ENCODE measurements around the gene BLOC1S3. TPM values are rescaled to one million over a fixed set of nuclear protein-coding genes. Genes with fewer than 3 reads are reported as not detected.

BLOC1S3 gene
- total RNA-seq, 1 donor from 2014 or later: 12.5 TPM

DNA sequence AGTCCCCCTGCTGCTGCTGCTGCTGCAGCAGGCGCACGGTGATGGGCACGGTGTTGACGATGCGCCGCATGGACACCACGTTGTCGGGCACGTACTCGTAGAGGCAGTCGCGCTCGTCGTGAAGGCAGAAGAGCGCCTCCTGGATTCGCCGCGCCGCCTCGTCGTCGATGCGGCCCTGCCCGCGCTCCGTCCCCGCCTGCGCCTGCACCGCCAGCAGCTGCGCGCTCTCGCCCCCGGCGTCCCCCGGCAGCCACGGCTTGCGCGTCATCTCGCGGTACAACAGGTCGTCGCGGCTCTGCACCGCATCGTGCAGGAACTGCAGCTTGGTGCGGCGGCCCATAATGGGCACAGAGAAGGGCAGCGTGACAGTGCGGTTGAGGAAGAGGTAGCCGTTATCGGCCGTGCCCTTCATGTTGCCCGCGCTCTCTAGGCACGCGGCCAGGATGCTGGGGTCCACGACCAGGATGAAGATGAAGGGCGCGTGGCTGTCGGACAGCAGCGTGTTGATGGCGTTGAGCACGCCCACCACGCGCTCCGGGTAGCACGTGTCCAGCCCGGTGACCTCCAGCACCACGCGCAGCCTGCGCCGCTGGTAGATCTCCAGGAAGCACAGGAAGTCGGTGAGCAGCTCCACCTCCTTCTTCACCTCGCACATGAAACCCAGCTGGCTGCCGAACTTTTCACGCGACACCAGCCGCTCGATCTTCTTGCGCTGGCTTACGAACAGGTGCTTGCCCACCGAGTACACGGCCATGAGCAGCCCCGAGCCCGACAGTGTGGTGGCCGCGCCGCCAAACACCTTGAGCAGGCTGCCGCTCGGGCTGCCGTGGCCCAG is 25.9 kb upstream of the BLOC1S3 start:
- Histone ChIP-seq H3K4me1 (peaks cover 33% of the 10 kb centered on the region), H3K9me3 (no peaks in the 10 kb centered on the region), H3K4me3 (peak overlapping the region; percentile 26 to 37), H3K27ac (no peak overlapping the region), H3K27me3 (no peaks in the 10 kb centered on the region), H3K36me3 (no peaks in the 10 kb centered on the region)
- no peak for DNase-seq (ENCODE audit: extremely low spot score in 2 of 2)
- TF ChIP-seq POLR2A (IDR thresholded peaks at IDR 0.05): no peak
- TF ChIP-seq POLR2AphosphoS5 (IDR thresholded peaks at IDR 0.05; ENCODE audit: insufficient read depth in 1 of 2, low read depth in 1 of 2): no peak
- TF ChIP-seq, protein P1, sequence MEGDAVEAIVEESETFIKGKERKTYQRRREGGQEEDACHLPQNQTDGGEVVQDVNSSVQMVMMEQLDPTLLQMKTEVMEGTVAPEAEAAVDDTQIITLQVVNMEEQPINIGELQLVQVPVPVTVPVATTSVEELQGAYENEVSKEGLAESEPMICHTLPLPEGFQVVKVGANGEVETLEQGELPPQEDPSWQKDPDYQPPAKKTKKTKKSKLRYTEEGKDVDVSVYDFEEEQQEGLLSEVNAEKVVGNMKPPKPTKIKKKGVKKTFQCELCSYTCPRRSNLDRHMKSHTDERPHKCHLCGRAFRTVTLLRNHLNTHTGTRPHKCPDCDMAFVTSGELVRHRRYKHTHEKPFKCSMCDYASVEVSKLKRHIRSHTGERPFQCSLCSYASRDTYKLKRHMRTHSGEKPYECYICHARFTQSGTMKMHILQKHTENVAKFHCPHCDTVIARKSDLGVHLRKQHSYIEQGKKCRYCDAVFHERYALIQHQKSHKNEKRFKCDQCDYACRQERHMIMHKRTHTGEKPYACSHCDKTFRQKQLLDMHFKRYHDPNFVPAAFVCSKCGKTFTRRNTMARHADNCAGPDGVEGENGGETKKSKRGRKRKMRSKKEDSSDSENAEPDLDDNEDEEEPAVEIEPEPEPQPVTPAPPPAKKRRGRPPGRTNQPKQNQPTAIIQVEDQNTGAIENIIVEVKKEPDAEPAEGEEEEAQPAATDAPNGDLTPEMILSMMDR (IDR thresholded peaks at IDR 0.05): no peak
- intact Hi-C loops (cut with DNase I): no loop called here

DNA sequence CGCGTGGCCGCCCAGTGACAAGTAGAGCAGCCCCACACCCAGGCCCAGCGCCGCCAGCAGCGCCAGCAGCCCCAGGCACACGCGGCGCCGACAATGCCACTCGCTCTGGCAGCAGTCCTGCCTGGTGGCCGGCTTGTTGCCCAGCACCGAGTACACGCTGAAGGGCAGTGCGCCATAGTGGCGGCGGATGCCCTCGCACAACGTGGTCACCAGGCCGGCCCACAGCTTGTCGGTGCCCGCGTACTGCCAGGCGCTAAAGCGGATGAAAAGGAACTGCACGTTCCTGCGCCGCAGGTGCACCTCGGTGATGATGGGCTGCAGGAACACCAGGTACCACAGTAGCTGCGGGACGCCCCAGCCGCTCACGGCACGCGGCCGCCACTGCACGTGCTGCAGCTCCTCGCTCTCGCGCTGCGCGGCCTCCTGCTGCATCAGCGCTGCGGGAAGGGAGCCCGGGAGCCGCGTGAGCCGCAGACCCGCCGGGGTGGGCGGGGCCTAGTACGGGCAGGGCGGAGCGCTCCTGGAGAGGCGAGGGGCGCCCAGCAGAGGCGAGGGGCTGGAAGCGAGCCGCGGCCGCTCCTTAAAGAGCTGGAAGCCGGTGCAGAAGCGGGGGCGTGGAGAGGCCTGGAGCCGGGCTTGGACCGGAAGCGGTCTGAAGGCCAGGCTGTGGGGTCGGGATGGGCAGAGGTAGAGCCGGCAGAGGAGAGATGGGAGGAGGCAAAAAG is 25.1 kb upstream of the BLOC1S3 start:
- H3K4me3 ChIP-seq: peak overlapping the region; percentile 26 to 37
- DNase-seq (ENCODE audit: extremely low spot score in 2 of 2): no peak

DNA sequence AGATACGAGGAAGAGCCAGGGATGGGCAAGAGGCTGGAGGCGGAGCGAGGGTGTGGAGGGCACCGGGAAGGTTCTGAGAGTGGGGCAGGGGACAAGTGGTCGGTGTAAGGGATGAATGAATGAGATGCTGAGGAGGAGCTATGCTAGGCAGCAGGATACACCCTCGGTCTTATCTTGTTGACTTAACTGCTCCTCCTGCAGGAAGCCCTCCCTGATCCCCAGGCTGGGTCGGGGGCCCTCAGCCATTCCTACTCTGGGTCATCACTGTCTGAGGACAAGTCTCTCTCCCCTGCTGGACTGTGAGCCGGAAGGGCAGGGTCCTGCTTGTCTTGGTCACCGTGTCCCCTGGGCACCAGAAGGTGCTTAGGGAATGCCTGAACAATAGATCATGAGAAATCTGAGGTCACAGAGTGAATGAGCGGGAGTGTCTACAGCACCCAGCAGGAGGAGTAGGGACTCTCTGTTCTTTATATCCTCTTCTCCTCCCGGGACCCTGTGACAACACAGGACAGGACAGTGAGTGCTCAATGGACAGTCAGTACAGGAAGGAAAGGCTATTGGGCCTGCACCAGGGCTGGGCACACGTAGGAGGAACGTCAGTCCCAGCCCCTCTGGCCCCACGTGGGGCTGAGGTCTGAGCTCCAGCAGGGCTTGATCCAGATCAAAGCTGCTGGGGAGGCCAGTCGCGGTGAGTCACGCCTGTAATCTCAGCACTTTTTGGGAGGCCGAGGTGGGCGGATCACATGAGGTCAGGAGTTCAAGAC is 24.3 kb upstream of the BLOC1S3 start:
- Histone ChIP-seq H3K9me3 (no peaks in the 10 kb centered on the region), H3K27ac (no peak overlapping the region), H3K36me3 (no peaks in the 10 kb centered on the region), H3K4me1 (peaks cover 33% of the 10 kb centered on the region), H3K4me3 (peak overlapping the region; percentile 26 to 37), H3K27me3 (no peaks in the 10 kb centered on the region)
- DNase-seq (ENCODE audit: extremely low spot score in 2 of 2): no peak
- TF ChIP-seq POLR2AphosphoS5 (IDR thresholded peaks at IDR 0.05; ENCODE audit: insufficient read depth in 1 of 2, low read depth in 1 of 2) (no peak), POLR2A (IDR thresholded peaks at IDR 0.05) (no peak)
- TF ChIP-seq, protein P1 (IDR thresholded peaks at IDR 0.05): no peak
- intact Hi-C loops (cut with DNase I): no loop called here

More for the DNA sequence above, 25.1 kb upstream of the BLOC1S3 start:
- H3K36me3 ChIP-seq: no peaks in the 10 kb centered on the region
- intact Hi-C loops (cut with DNase I): no loop called here
- H3K27me3 ChIP-seq: no peaks in the 10 kb centered on the region
- H3K9me3 ChIP-seq: no peaks in the 10 kb centered on the region
- H3K27ac ChIP-seq: no peak overlapping the region
- no peak for TF ChIP-seq POLR2AphosphoS5 (IDR thresholded peaks at IDR 0.05; ENCODE audit: insufficient read depth in 1 of 2, low read depth in 1 of 2)
- TF ChIP-seq, protein P1 (IDR thresholded peaks at IDR 0.05): no peak
- TF ChIP-seq POLR2A (IDR thresholded peaks at IDR 0.05): no peak
- H3K4me1 ChIP-seq: peaks cover 33% of the 10 kb centered on the region

DNA sequence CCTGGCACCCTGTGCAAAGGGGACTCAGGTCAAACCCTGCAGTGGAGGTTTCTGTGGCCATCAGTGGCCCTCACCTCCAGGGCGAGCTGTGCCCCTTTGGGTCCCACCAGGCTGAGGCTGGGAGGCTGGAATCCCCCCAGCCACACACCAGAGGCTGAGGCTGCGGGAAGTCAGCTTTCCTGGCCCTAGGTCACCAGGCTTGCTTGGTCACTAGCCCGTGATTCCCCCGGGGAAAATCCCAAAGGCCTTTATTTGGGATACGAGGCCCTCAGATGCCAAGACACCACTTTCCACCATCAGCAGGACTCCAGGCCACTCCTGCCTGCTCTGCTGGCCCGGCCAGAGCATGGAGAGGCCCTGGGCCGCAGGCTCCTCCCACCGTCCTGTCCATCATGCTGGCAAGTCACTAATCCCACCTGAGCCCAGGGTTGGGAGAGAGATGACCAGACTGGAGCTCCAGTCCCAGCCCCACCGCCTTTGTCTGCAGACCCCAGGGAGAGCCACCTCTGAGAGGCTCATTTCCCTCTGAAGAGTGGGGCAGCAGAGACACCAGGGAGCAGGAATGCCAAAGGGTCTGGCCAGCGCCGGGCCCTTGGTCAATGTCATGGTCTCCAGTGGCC is 22.5 kb upstream of the BLOC1S3 start:
- H3K27me3 ChIP-seq: no peaks in the 10 kb centered on the region
- H3K9me3 ChIP-seq: no peaks in the 10 kb centered on the region
- H3K27ac ChIP-seq: no peak overlapping the region
- no peak overlapping the region for H3K4me3 ChIP-seq
- DNase-seq (ENCODE audit: extremely low spot score in 2 of 2): no peak
- H3K4me1 ChIP-seq: peaks cover 51% of the 10 kb centered on the region
- intact Hi-C loops (cut with DNase I): no loop called here
- TF ChIP-seq POLR2AphosphoS5 (IDR thresholded peaks at IDR 0.05; ENCODE audit: insufficient read depth in 1 of 2, low read depth in 1 of 2) (no peak), POLR2A (IDR thresholded peaks at IDR 0.05) (no peak)
- TF ChIP-seq, protein P1 (IDR thresholded peaks at IDR 0.05): no peak
- H3K36me3 ChIP-seq: no peaks in the 10 kb centered on the region
